Measurements from ENCODE around the gene RARA. TPM values are rescaled to one million over a fixed set of nuclear protein-coding genes. Genes with fewer than 3 reads are reported as not detected.
"Not testable (repeated sequence)": the region's sequence is repeated elsewhere in the genome, so short reads cannot be mapped to it uniquely, and the experiment has no call there.

The RARA gene
- total and polyA plus RNA-seq, 11 donors: 14.1 to 41.4 (median 19.4) TPM

DNA sequence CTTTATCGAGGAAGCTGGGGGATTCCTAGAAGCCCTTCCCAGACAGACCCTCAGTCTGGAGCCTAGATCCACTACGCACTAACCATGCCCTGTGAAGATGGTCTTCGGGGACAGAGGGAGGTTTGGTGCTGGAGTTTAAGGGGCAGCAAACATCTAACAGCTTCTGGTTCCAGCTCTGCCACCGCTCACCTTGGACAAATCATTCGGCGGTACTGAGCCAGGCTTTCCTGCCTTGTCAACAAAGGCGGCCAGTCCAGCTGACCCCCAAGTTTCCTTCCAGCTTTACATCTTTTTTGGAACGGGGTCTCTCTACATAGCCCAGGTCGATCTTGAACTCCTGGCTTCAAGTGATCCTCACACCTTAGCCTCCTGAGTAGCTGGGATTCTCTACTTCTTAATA is 55.9 kb downstream of the RARA start:
- no peak for ATAC-seq
- TF ChIP-seq, protein P1, sequence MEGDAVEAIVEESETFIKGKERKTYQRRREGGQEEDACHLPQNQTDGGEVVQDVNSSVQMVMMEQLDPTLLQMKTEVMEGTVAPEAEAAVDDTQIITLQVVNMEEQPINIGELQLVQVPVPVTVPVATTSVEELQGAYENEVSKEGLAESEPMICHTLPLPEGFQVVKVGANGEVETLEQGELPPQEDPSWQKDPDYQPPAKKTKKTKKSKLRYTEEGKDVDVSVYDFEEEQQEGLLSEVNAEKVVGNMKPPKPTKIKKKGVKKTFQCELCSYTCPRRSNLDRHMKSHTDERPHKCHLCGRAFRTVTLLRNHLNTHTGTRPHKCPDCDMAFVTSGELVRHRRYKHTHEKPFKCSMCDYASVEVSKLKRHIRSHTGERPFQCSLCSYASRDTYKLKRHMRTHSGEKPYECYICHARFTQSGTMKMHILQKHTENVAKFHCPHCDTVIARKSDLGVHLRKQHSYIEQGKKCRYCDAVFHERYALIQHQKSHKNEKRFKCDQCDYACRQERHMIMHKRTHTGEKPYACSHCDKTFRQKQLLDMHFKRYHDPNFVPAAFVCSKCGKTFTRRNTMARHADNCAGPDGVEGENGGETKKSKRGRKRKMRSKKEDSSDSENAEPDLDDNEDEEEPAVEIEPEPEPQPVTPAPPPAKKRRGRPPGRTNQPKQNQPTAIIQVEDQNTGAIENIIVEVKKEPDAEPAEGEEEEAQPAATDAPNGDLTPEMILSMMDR (IDR thresholded peaks at IDR 0.05): no peak
- no peak for TF ChIP-seq POLR2A (IDR thresholded peaks at IDR 0.05)
- H3K9me3 ChIP-seq: no peaks in the 10 kb centered on the region
- H3K27ac ChIP-seq: peak overlapping the region in 6 of 12 donors; percentile 39 to 78 (median 74)
- intact Hi-C loops (cut with DNase I): loop anchor here in 6 of 10 donors (5.0 kb wide), 7 partner anchors 32 to 197 kb away; partner anchors contain the start of gene TOP2A (in 4 of the 6)
- WGBS, 4 donors: 70 to 83% (median 78%) methylated on average over 9 of the region's 9 CpGs
- H3K27me3 ChIP-seq: peaks cover 0 to 16% (median 0%) of the 10 kb centered on the region in 9 donors
- peaks cover 0 to 27% (median 7%) of the 10 kb centered on the region in 12 donors for H3K4me1 ChIP-seq
- H3K4me3 ChIP-seq: peak overlapping the region in 8 of 12 donors; percentile 54 to 69 (median 62)
- H3K36me3 ChIP-seq: no peaks in the 10 kb centered on the region
- DNase-seq: peak in 1 of 5 donors; percentile 52

DNA sequence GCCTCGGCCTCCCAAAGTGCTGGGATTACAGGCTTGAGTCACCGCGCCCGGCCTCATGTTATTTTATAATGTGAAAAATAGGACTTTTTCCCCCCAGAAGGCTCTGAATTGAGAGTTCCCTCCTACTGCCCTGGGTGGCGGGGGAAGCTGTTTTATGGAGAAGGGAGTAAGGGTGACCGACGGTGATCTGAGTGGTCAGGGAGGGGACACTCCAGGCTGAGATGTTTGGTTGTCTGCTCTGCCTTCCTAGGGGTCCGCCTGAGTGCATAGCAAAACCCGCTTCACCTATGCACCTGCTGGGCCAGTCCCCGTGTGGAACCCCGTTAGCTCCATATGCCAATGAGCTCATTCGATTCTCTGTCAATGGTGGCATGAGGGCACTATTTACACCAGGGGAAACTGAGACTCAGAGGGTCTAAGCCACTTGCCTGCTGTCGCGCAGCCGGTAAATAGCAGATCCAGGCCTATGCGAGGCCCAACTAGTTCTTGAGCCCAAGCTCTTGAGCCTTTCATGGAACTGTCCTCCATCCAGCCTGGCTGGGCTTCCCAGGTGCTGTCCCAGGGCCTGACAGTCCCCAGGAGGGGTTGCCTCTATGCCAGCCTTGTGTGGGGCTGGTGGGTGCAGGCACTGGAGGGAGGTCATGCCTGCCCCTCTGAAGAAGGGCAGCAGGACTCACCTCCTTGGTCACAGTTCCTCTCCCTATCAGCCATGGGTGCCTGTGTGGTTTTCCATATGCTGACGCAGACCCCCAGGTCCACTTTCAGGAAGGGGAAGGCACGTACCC is 57.3 kb downstream of the RARA start:
- Histone ChIP-seq H3K36me3 (no peaks in the 10 kb centered on the region), H3K27me3 (peaks cover 0 to 13% (median 0%) of the 10 kb centered on the region in 9 donors), H3K9me3 (no peaks in the 10 kb centered on the region), H3K4me3 (no peak overlapping the region), H3K27ac (no peak overlapping the region), H3K4me1 (peaks cover 0 to 27% (median 7%) of the 10 kb centered on the region in 12 donors)
- ATAC-seq (no peak), DNase-seq (no peak)
- intact Hi-C loops (cut with DNase I): no loop called here
- WGBS, 4 donors: 95 to 99% (median 96%) methylated on average over 14 to 18 of the region's 18 CpGs
- TF ChIP-seq POLR2A (IDR thresholded peaks at IDR 0.05): no peak
- TF ChIP-seq, protein P1 (IDR thresholded peaks at IDR 0.05): no peak

DNA sequence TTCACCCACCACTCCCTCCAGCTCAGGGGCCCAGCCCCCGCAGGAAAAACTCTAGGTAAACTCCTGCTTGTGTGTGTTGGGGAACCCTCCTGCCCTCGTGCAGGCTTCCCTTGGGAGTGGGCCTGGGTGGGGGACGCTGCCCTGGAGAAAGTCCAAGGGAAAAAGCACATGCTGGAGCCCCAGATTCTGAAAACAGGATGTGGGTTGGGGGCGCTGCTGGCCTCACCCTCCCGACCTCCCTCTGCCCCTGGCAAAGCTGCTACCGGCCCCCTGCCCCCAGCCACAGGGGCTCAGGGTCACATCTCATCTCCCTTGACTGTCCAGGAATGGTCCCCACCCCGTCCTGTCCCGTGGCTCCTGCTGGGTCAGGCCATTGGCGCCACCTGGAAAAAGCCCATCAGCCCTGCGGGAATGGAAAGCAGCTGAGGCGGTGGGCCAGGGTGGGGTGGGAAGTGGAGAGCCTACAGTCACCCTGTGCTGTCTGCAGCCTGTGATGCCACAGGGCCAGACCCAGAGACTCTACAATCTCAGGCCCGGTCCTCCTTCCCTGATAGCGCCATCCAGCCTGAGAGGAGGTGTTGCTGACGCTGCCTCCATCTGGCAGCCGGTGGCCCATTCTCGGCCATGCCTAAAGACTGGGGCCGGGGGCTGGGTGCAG is 58.0 kb downstream of the RARA start:
- H3K27me3 ChIP-seq: peaks cover 0 to 8% (median 0%) of the 10 kb centered on the region in 9 donors
- H3K4me3 ChIP-seq: no peak overlapping the region
- peaks cover 0 to 27% (median 7%) of the 10 kb centered on the region in 12 donors for H3K4me1 ChIP-seq
- TF ChIP-seq POLR2A (IDR thresholded peaks at IDR 0.05): no peak
- TF ChIP-seq, protein P1 (IDR thresholded peaks at IDR 0.05): no peak
- ATAC-seq: no peak
- 68 to 75% (median 70%) methylated on average over 10 to 17 of the region's 17 CpGs for WGBS, 4 donors
- intact Hi-C loops (cut with DNase I): no loop called here
- no peak overlapping the region for H3K27ac ChIP-seq
- DNase-seq: no peak
- no peaks in the 10 kb centered on the region for H3K9me3 ChIP-seq
- no peaks in the 10 kb centered on the region for H3K36me3 ChIP-seq

GRCh38 chr17:40367728-40368127 is 58.7 kb downstream of the RARA start:
- intact Hi-C loops (cut with DNase I); ATAC-seq; DNase-seq; H3K27ac ChIP-seq; H3K4me3 ChIP-seq; H3K27me3 ChIP-seq; H3K9me3 ChIP-seq; H3K36me3 ChIP-seq: not testable (repeated sequence)
- peaks cover 0 to 22% (median 0%) of the 10 kb centered on the region in 12 donors for H3K4me1 ChIP-seq
- WGBS, 4 donors: 93 to 98% (median 94%) methylated on average over 9 of the region's 9 CpGs
